ENCODE measurements around the gene BMPR1B. TPM values are rescaled to one million over a fixed set of nuclear protein-coding genes. Genes with fewer than 3 reads are reported as not detected.

BMPR1B gene
- total RNA-seq, 1 experiment from 2014 or later, result 0.62 TPM

DNA sequence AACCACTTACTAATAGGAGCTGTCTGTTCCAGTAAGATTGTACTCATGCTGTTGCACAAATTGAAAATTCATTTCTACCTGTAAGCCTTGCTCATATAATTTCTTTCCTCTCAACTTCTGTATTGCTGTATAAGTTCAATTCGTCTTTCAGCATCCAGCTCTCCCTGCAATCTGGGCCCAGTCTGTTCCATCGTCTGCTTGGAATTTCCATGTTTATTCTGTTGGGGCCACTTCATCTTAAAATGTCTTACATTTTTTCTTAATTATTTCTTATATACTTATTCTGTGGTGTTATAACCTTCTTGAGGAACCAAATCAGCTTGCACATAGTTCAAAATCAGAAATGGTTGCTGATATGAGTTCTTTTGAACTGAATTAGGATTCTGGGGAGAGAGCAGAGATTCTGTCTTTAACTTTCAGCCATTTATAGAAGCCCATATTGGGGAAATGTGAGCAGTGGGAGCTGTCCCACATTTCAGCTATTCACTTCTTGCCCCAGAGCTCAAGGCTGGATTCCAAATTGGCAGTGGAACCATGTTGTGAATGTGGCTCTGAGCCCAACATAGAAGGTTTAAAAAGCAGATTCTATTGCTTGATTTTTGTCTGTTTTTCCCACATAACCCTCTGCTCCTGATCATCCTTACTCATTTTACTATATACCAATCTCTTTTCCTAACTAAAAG is 291.9 kb downstream of the BMPR1B start:
- intact Hi-C loops (cut with micrococcal nuclease; ENCODE audit: unreplicated experiment), result no loop called here
- in situ Hi-C loops (cut with HindIII; ENCODE audit: low pct_unique_long_range_greater_than_20kb, low sequenced_read_pairs), result no loop called here
- H3K27ac ChIP-seq (ENCODE audit: low read length), result no peak overlapping the region
- no peaks in the 10 kb centered on the region for H3K36me3 ChIP-seq (ENCODE audit: control insufficient read depth, insufficient read depth, low read length)
- ChIA-PET CTCF (no interaction called here), POLR2A (no interaction called here)
- no peak for ATAC-seq
- TF ChIP-seq TCF7L2 (IDR thresholded peaks at IDR 0.05; ENCODE audit: low read depth, low read length) (no peak), SIN3A (IDR thresholded peaks at IDR 0.05; ENCODE audit: borderline replicate concordance, insufficient read depth, low read depth, low read length) (no peak), POLR2AphosphoS5 (IDR thresholded peaks at IDR 0.05; ENCODE audit: low read depth, low read length) (no peak)
- TF ChIP-seq, protein P1, sequence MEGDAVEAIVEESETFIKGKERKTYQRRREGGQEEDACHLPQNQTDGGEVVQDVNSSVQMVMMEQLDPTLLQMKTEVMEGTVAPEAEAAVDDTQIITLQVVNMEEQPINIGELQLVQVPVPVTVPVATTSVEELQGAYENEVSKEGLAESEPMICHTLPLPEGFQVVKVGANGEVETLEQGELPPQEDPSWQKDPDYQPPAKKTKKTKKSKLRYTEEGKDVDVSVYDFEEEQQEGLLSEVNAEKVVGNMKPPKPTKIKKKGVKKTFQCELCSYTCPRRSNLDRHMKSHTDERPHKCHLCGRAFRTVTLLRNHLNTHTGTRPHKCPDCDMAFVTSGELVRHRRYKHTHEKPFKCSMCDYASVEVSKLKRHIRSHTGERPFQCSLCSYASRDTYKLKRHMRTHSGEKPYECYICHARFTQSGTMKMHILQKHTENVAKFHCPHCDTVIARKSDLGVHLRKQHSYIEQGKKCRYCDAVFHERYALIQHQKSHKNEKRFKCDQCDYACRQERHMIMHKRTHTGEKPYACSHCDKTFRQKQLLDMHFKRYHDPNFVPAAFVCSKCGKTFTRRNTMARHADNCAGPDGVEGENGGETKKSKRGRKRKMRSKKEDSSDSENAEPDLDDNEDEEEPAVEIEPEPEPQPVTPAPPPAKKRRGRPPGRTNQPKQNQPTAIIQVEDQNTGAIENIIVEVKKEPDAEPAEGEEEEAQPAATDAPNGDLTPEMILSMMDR (IDR thresholded peaks at IDR 0.05), result no peak
- TF ChIP-seq, protein P2, sequence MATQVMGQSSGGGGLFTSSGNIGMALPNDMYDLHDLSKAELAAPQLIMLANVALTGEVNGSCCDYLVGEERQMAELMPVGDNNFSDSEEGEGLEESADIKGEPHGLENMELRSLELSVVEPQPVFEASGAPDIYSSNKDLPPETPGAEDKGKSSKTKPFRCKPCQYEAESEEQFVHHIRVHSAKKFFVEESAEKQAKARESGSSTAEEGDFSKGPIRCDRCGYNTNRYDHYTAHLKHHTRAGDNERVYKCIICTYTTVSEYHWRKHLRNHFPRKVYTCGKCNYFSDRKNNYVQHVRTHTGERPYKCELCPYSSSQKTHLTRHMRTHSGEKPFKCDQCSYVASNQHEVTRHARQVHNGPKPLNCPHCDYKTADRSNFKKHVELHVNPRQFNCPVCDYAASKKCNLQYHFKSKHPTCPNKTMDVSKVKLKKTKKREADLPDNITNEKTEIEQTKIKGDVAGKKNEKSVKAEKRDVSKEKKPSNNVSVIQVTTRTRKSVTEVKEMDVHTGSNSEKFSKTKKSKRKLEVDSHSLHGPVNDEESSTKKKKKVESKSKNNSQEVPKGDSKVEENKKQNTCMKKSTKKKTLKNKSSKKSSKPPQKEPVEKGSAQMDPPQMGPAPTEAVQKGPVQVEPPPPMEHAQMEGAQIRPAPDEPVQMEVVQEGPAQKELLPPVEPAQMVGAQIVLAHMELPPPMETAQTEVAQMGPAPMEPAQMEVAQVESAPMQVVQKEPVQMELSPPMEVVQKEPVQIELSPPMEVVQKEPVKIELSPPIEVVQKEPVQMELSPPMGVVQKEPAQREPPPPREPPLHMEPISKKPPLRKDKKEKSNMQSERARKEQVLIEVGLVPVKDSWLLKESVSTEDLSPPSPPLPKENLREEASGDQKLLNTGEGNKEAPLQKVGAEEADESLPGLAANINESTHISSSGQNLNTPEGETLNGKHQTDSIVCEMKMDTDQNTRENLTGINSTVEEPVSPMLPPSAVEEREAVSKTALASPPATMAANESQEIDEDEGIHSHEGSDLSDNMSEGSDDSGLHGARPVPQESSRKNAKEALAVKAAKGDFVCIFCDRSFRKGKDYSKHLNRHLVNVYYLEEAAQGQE (IDR thresholded peaks at IDR 0.05; ENCODE audit: insufficient read depth in 1 of 2, low read depth in 2 of 2, low read length in 1 of 2), result no peak
- H3K27me3 ChIP-seq (ENCODE audit: control insufficient read depth, insufficient read depth, low read length), result no peaks in the 10 kb centered on the region
- no peak for DNase-seq (ENCODE audit: low read depth, low spot score)
- BruUV-seq (replicated peaks), result no TSS peak
- no peaks in the 10 kb centered on the region for H3K9me3 ChIP-seq (ENCODE audit: control insufficient read depth, insufficient read depth, low read depth, low read length)
- H3K4me3 ChIP-seq (ENCODE audit: low read depth in 2 of 2, low read length in 2 of 2), result no peak overlapping the region
- H3K4me1 ChIP-seq (ENCODE audit: control insufficient read depth, insufficient read depth, low read length), result no peaks in the 10 kb centered on the region

DNA sequence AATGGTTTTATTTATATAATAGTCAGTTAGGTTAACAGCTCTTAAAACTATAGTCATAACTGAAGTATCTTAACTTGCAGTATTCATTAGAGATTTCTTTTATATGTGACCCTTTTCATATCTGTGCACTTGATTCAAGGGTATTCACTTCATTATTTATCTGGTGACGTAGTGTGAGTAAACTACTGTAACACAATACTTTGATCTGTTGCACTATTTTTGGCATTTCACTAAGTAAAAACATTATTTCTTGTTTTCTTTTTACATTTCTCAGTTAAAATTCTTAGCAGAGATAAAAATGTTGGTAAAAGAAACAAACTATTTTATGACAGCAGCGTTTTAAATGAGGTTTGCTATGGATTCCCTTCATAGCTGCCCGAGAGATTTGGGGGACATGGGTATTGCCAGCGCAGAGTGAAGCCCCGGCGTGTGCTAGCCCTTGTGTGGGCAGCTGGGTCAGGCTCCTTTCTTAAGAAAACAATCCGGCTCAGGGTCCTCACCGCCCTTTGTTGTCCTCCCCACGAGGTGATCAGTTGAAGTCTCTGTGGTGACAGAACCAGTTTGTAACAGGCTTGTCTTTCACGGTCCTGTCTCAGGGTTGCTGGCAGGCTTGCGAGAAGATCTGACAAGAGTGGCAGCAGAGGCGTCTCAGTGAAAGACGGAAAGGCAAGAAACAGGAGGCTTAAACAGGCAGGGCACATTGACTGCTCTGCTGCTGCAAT is 293.4 kb downstream of the BMPR1B start:
- no TSS peak for BruUV-seq (replicated peaks)
- Histone ChIP-seq H3K27ac (ENCODE audit: low read length) (no peak overlapping the region), H3K27me3 (ENCODE audit: control insufficient read depth, insufficient read depth, low read length) (no peaks in the 10 kb centered on the region), H3K36me3 (ENCODE audit: control insufficient read depth, insufficient read depth, low read length) (no peaks in the 10 kb centered on the region), H3K4me3 (ENCODE audit: low read depth in 2 of 2, low read length in 2 of 2) (no peak overlapping the region), H3K4me1 (ENCODE audit: control insufficient read depth, insufficient read depth, low read length) (no peaks in the 10 kb centered on the region), H3K9me3 (ENCODE audit: control insufficient read depth, insufficient read depth, low read depth, low read length) (no peaks in the 10 kb centered on the region)
- in situ Hi-C loops (cut with HindIII; ENCODE audit: low pct_unique_long_range_greater_than_20kb, low sequenced_read_pairs) (no loop called here), intact Hi-C loops (cut with micrococcal nuclease; ENCODE audit: unreplicated experiment) (no loop called here)
- ChIA-PET POLR2A (no interaction called here), CTCF (no interaction called here)
- no peak for TF ChIP-seq POLR2AphosphoS5 (IDR thresholded peaks at IDR 0.05; ENCODE audit: low read depth, low read length)
- TF ChIP-seq SIN3A (IDR thresholded peaks at IDR 0.05; ENCODE audit: borderline replicate concordance, insufficient read depth, low read depth, low read length), result no peak
- TF ChIP-seq TCF7L2 (IDR thresholded peaks at IDR 0.05; ENCODE audit: low read depth, low read length), result no peak
- TF ChIP-seq, protein P2 (IDR thresholded peaks at IDR 0.05; ENCODE audit: insufficient read depth in 1 of 2, low read depth in 2 of 2, low read length in 1 of 2), result no peak
- TF ChIP-seq, protein P1 (IDR thresholded peaks at IDR 0.05), result no peak
- DNase-seq (ENCODE audit: low read depth, low spot score), result no peak
- ATAC-seq, result no peak
